Breast epithelium (tissue), 4 donors: ENCODE measurements around the gene C17orf75. TPM values are rescaled to one million over a fixed set of nuclear protein-coding genes. Genes with fewer than 3 reads are reported as not detected.

Experiments used
- DNase-seq, 2 donors: peaks; one replicate each; pipeline ENCODE4 v3.0.0-alpha.2; 2019; ENCODE audit warnings: low spot score in 2 of 2
- H3K27ac ChIP-seq, 2 donors: fragments of 200-600 bp; sonication (generic) in 1 of 2; one replicate each; pipeline ENCODE4 v1.5.1; 2016 to 2019; ENCODE audit warnings: mild to moderate bottlenecking in 1 of 2
- H3K27me3 ChIP-seq, 2 donors: fragments of 200-600 bp; sonication (generic) in 1 of 2; one replicate each; pipeline versions ENCODE4 v1.5.1 to v1.6.0; 2017 to 2019; ENCODE audit warnings: control low read depth in 1 of 2, mild to moderate bottlenecking in 1 of 2
- H3K36me3 ChIP-seq: fragments of 200-600 bp; one replicate; pipeline ENCODE4 v1.5.1; 2019
- H3K4me1 ChIP-seq, 2 donors: fragments of 200-600 bp; sonication (generic); one replicate each; pipeline ENCODE4 v1.5.1; 2016 to 2019; ENCODE audit warnings: control low read depth in 1 of 2
- H3K4me3 ChIP-seq, 3 donors: fragments of 200-600 bp; sonication (generic); 1 replicate in 2 of 3; 2 replicates in 1 of 3; pipeline ENCODE4 v1.5.1; 2016 to 2019; ENCODE audit warnings: mild to moderate bottlenecking in 3 of 3, moderate library complexity in 2 of 3
- H3K9me3 ChIP-seq, 2 donors: fragments of 200-600 bp; sonication (generic) in 1 of 2; one replicate each; pipeline ENCODE4 v1.5.1; 2016 to 2019; ENCODE audit warnings: control low read depth in 1 of 2
- POLR2A ChIP-seq: fragments of 450-650 bp; IDR thresholded peaks from one replicate; pipeline ENCODE4 v1.6.1; 2016; ENCODE audit warnings: antibody characterized with exemption, mild to moderate bottlenecking, moderate library complexity
- POLR2AphosphoS5 ChIP-seq, 3 donors: sonication (generic); formaldehyde crosslinking; IDR thresholded peaks; one replicate each; pipeline ENCODE4 v1.6.1; 2017; ENCODE audit warnings: antibody characterized with exemption in 3 of 3
- intact Hi-C: fragments of 100-400 bp; cut with DNase I; formaldehyde crosslinking; loops from one replicate; pipeline ENCODE4 v1.15.1; 2023; ENCODE audit warnings: low total_unique reads
- total RNA-seq, 3 donors: library from RNA; depleted of rRNA; stranded (reverse); fragments of >200 nt; gene quantifications; one replicate each; pipeline ENCODE4 v1.1.0, GENCODE V29; 2016
- TF ChIP-seq, protein P1 (sequence below), 3 donors: fragments of 450-650 bp; IDR thresholded peaks; one replicate each; pipeline ENCODE4 v1.5.1; 2016 to 2017; ENCODE audit warnings: antibody characterized with exemption in 3 of 3, mild to moderate bottlenecking in 3 of 3, moderate library complexity in 3 of 3

Gene C17orf75
- total RNA-seq, 3 donors from 2014 or later: 11.5 to 16.5 (median 14.7) TPM

DNA sequence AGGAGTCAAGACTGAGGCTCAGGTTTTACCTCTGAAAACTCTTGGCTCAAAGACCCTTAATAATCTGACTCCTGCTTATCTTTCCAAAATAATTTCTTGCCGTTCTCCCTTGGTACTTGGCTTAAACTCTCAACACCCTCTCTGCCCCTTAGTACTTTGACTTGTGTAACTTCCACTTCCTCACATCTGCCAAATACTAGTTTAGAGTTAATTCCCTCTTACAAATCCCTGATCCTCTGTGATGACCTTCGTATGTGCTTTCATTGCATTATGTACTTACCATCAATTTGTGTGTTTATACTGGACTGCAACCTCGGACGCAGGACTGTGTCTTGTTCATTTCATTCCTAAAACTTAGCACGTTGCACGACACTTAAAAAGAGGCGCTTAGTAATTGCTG, 43.1 kb upstream of the C17orf75 start:
- no peaks in the 10 kb centered on the region for H3K9me3 ChIP-seq
- no peak for DNase-seq
- no peaks in the 10 kb centered on the region for H3K36me3 ChIP-seq
- H3K4me3 ChIP-seq: no peak overlapping the region
- H3K27me3 ChIP-seq: no peaks in the 10 kb centered on the region
- TF ChIP-seq POLR2A (no peak), POLR2AphosphoS5 (IDR thresholded peaks at IDR 0.05) (no peak)
- TF ChIP-seq, protein P1, sequence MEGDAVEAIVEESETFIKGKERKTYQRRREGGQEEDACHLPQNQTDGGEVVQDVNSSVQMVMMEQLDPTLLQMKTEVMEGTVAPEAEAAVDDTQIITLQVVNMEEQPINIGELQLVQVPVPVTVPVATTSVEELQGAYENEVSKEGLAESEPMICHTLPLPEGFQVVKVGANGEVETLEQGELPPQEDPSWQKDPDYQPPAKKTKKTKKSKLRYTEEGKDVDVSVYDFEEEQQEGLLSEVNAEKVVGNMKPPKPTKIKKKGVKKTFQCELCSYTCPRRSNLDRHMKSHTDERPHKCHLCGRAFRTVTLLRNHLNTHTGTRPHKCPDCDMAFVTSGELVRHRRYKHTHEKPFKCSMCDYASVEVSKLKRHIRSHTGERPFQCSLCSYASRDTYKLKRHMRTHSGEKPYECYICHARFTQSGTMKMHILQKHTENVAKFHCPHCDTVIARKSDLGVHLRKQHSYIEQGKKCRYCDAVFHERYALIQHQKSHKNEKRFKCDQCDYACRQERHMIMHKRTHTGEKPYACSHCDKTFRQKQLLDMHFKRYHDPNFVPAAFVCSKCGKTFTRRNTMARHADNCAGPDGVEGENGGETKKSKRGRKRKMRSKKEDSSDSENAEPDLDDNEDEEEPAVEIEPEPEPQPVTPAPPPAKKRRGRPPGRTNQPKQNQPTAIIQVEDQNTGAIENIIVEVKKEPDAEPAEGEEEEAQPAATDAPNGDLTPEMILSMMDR (IDR thresholded peaks at IDR 0.05): no peak
- H3K4me1 ChIP-seq: no peaks in the 10 kb centered on the region
- H3K27ac ChIP-seq: no peak overlapping the region
- intact Hi-C loops: no loop called here

DNA sequence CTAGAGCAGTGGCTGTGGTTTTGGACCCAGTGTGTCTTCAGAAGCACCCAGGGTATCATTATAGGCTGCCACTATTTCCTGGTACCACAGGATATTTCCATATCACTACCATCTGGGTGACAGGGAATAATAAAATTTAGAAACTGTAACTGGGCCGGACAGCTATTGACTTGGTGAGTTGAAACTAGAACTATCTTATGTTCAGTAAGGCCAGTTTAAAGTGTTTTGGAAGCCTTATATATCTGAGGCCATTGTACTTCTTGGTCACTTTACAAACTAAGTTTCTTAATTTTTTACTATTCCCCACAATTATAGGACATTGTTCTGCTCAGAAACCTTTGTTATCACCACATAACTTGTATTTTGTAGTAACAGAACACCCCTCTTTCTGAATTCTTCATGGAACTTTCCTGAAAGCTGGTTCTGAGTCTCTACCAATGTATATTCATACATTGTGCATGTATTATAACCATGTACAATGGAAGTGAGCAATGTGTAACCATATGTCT, 42.0 kb upstream of the C17orf75 start:
- DNase-seq: no peak
- Histone ChIP-seq H3K27me3 (no peaks in the 10 kb centered on the region), H3K4me1 (no peaks in the 10 kb centered on the region), H3K27ac (no peak overlapping the region), H3K4me3 (no peak overlapping the region), H3K36me3 (peaks cover 5% of the 10 kb centered on the region), H3K9me3 (no peaks in the 10 kb centered on the region)
- TF ChIP-seq, protein P1 (IDR thresholded peaks at IDR 0.05): no peak
- TF ChIP-seq POLR2A (no peak), POLR2AphosphoS5 (IDR thresholded peaks at IDR 0.05) (no peak)
- intact Hi-C loops: no loop called here

DNA sequence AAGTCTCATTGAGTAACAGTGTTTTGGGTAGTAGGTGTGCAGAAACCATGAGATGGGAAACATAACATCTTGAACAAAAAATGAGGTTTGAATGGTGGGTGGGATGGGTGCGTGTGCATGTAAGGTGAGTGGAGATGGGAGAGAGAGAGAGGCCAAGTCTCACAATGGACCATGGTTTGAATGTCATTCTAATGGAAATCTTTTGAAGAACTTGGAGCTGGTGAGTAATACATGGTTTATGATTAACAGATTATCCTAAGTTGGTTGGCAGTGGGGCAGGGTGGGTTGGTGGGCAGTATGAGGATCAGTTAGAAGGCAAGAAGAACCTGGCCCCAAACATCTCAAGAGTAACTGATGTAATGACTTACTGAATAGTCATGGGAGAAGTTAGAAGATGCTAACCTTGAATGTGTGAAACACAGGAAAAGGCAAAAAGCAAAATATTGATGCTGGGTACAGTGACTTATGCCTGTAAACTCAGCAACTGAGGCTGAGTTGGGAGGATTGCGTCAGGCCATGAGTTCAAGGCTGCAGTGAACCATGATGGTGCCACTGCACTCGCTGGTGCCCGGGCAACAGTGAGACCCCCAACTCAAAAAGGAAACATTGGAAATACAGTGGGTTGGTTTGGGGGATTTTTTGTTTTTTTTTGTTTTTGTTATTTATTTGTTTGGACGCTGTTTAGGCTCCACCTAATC, 40.7 kb upstream of the C17orf75 start:
- intact Hi-C loops: no loop called here
- H3K9me3 ChIP-seq: no peaks in the 10 kb centered on the region
- H3K36me3 ChIP-seq: peaks cover 5% of the 10 kb centered on the region
- no peaks in the 10 kb centered on the region for H3K27me3 ChIP-seq
- no peak overlapping the region for H3K4me3 ChIP-seq
- no peak overlapping the region for H3K27ac ChIP-seq
- TF ChIP-seq POLR2AphosphoS5 (IDR thresholded peaks at IDR 0.05) (no peak), POLR2A (no peak)
- TF ChIP-seq, protein P1 (IDR thresholded peaks at IDR 0.05): no peak
- no peak for DNase-seq
- H3K4me1 ChIP-seq: no peaks in the 10 kb centered on the region

DNA sequence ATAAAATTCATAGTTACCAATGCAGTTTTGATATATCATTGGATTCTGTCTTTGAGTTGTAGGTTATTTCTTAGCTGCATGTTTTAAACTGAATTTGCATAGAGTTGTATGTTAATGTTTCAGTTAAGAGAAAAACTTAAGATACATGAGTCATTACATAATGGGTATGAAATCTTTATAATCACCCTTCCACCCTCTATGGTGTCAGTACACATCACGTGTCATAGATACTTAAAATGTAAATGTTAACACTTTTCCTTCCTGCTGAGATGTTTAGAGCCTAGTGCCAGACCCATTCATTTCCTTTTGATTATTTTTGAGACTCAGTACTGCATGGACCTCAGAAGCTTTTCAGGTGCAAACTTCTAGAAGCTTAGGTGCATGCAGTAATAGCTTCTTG, 28.5 kb upstream of the C17orf75 start:
- no peak for DNase-seq
- Histone ChIP-seq H3K9me3 (no peaks in the 10 kb centered on the region), H3K4me3 (no peak overlapping the region), H3K4me1 (no peaks in the 10 kb centered on the region), H3K27me3 (no peaks in the 10 kb centered on the region), H3K36me3 (peaks cover 12% of the 10 kb centered on the region), H3K27ac (no peak overlapping the region)
- TF ChIP-seq, protein P1 (IDR thresholded peaks at IDR 0.05): no peak
- TF ChIP-seq POLR2AphosphoS5 (IDR thresholded peaks at IDR 0.05) (no peak), POLR2A (no peak)
- intact Hi-C loops: no loop called here

DNA sequence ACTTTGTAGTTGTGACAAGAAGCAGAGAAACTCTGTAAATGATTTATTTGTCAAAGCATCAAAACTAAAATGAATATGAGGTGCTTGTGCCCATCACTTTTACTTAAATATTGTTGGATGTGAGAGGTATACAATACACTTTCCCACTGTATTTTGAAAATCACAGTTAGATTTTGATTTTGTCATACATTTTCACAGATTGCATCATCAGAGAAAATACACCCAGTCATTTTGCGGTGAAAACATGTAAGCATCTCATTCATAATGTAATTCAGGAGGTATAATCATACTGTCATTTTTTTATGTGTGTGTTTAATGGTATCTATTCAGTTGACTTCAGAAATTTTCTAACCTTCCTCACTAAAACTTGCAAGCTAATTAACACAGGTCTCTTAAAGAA, 19.3 kb upstream of the C17orf75 start:
- H3K27me3 ChIP-seq: no peaks in the 10 kb centered on the region
- H3K4me3 ChIP-seq: no peak overlapping the region
- no peak for DNase-seq
- peaks cover 13% of the 10 kb centered on the region for H3K36me3 ChIP-seq
- intact Hi-C loops: loop anchor here (10.0 kb wide), 1 partner anchor 494 kb away; no protein-coding TSS in a partner anchor
- H3K9me3 ChIP-seq: no peaks in the 10 kb centered on the region
- TF ChIP-seq, protein P1 (IDR thresholded peaks at IDR 0.05): no peak
- TF ChIP-seq POLR2A (no peak), POLR2AphosphoS5 (IDR thresholded peaks at IDR 0.05) (no peak)
- no peak overlapping the region for H3K27ac ChIP-seq
- no peaks in the 10 kb centered on the region for H3K4me1 ChIP-seq
